NCI-H2081 treated with DMSO at 0.1 percent for 48 hours (cell line): ENCODE results near the gene PIGT.

ENCODE experiments used
- DNase-seq: peaks from one replicate; lab custom pipeline; 2025; lab: John Stamatoyannopoulos, UW

PIGT gene

GRCh38 chr20:45400346-45401031, 15.5 kb upstream of the PIGT start:
- DNase-seq: no peak

DNA sequence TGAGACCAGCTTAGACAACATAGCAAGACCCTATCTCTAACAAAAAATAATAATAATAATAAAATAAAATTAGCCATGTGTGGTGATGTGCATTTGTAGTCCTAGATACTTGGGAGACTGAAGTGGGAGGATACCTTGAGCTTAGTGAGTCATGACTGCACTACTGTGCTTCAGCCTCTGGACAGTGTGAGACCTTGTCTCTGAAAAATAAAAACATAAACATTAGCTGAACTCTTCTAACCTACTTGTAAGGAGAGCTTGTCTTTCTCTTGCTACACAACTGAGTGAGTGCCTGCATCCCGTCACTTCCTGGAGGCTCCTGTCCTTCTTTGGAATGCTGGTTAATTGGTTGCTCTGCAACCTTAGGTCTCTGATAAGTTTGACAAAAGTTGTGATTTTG, 13.0 kb upstream of the PIGT start:
- no peak for DNase-seq

- no peak for DNase-seq
Observed at GRCh38 chr20:45404438-45404837, 11.5 kb upstream of the PIGT start.

DNA sequence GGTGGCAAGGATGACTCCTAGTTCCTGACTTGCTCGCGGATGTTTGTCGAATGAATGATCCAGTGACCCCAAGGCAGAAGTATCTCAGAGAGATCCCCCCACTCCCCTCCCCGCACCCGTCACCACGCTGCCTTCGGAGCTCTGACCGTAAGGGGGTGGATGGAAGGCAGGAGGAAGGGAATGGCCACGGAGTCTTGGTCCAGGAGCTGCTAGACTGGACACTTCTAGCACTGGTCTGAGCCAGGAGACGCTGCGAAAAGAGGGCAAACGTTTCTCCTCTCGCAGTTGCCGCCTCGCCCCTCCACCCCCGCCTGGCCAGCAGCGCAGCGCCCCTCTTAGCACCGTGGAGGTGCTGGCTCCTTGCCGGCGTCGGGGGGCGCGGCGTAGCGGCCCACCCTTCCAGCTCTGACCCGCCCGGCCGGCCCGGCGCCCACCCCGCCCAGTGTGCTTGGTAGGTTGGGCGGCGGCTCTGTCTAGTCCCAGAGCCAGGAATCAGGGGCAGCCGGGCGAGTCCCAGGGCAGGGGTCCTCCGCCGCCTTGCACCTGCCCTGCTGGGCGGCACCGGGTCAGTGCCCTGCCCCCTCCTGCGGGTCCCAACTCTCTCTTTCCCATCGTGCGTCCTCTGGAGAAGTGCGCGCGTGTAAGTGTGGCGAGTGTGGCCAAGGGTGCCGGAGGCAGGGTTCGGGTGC, 10.2 kb upstream of the PIGT start:
- no peak for DNase-seq

GRCh38 chr20:45406260-45407066, 9.5 kb upstream of the PIGT start:
- DNase-seq: no peak

- DNase-seq: no peak
Observed at GRCh38 chr20:45407067-45407745, 8.7 kb upstream of the PIGT start.

GRCh38 chr20:45407783-45408645, 7.9 kb upstream of the PIGT start, which contains the start of gene DBNDD2:
TSS of gene DBNDD2 (plus strand) at chr20:45408289. CDS start at chr20:45408468, 179 bp downstream.
- DNase-seq: no peak

DNA sequence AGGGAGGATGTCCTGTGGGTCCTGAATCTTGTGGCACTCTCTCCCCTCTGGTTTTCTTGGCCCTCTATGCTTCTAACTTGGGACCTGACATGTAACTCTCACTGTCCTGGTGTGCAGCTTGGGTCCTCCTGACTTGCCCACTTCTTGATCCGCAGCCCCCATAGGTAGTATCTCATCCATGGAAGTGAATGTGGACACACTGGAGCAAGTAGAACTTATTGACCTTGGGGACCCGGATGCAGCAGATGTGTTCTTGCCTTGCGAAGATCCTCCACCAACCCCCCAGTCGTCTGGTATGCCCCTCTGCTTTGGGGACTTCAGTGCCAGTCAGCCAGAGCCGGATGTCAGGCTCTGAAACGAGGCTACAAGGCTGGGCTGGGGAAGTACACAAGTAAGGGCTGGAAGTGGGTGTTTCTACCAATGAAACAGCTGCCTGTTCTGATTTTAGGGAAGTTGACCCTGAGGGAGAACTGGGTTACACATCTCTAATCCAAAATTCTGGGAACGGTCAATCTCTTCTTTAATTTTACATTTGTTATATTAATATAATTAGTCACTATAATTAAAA, 7.2 kb upstream of the PIGT start:
- DNase-seq: no peak

DNA sequence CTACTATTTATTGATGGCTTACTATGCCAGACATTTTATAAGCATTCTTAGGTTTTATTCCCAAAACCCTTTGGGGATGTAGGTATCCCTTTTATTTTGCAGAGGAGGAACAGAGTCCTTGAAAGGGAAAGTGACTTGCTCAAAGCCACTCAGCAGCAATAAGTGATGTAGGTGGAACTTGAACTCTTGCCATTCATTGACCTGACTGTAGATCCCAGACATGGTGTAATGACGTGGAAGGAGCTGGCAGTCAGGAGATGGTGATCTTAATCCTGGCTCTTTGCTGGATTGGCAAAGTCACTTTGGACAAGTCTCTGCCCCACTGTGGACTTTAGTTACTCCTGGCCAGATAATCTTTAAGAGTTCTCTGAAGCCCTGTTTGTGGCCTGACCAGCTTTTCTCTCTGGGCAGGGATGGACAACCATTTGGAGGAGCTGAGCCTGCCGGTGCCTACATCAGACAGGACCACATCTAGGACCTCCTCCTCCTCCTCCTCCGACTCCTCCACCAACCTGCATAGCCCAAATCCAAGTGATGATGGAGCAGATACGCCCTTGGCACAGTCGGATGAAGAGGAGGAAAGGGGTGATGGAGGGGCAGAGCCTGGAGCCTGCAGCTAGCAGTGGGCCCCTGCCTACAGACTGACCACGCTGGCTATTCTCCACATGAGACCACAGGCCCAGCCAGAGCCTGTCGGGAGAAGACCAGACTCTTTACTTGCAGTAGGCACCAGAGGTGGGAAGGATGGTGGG, 6.2 kb upstream of the PIGT start:
- no peak for DNase-seq

DNA sequence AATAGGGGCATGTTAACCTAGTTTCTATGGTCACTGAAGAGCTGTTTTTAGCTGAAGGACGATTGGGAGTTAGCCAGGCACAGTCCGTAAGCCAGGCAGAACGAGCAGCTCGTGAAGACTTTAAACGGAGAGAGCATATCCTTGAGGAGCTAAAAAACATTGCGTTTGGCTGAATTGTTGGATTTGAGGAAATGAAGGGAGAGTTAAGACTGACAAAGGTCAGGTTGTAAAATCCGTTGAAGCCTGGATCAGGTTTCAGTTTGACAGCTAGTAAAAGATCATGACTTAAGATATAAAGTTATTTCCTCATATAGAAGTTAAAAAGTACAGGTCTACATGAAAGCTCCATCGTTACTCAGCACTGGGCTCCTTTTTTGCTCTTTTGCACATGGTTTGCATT, 5.1 kb upstream of the PIGT start:
- no peak for DNase-seq

DNA sequence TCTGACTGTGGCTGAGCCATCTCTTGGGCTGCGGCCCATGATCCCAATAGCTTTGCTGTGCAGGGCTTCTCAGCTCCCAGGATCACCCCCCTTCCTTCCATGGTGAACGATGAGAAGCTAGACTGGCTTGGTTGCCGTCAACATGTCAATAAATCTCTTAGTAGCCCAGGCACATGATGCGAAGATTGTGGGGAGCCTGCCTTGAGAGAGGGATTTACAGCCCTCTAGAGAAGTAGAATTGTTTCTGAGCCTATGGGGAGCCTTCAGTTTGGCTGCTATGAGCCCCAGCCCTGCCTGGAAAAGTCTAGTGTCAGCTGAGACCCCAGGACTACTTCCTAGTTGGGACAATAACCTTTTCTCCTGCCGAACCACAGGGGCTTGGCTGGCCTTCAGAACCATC, 3.3 kb upstream of the PIGT start:
- no peak for DNase-seq

GRCh38 chr20:45413479-45413878, 2.5 kb upstream of the PIGT start:
- no peak for DNase-seq

DNA sequence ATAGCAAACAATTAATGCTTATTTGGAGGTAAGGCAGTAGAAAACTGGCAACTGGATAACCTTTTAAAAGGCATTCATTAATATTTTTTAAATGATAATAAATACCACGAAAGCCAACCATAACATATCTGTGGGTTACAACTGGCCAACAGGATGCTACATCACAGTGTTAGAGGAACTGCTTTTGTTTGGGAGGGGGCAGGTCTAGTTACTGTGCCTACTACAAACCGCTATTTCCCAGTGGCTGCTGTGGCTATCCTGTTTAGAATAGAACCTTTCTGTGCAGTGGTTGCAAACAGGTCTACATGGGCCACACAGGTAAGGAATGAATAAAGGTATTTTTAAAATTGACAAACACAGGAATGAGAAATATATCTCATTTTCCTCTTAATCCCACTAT, 976 bp downstream of the PIGT start:
- no peak for DNase-seq

- peak; percentile 98 for DNase-seq
Observed at GRCh38 chr20:45419188-45420091, 3.5 kb downstream of the PIGT start.

DNA sequence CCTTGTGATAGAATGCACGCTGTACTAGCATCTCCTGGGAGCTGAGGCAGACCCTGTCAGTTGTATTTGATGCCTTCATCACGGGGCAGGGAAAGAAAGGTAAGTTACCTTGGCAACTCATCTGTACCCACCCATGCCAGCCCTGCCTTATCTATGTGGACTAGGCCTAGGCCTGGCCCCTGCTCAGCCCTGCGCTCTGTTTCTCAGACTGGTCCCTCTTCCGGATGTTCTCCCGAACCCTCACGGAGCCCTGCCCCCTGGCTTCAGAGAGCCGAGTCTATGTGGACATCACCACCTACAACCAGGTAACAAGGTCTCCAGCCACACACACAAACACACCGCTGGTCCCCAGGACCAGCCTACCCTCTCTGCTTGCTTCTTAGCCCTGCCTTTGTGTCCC, 4.2 kb downstream of the PIGT start:
- no peak for DNase-seq

GRCh38 chr20:45423700-45424099, 7.8 kb downstream of the PIGT start:
- no peak for DNase-seq

DNA sequence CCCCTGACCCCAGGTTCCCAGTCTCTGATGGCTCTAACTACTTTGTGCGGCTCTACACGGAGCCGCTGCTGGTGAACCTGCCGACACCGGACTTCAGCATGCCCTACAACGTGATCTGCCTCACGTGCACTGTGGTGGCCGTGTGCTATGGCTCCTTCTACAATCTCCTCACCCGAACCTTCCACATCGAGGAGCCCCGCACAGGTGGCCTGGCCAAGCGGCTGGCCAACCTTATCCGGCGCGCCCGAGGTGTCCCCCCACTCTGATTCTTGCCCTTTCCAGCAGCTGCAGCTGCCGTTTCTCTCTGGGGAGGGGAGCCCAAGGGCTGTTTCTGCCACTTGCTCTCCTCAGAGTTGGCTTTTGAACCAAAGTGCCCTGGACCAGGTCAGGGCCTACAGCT, 9.6 kb downstream of the PIGT start:
- no peak for DNase-seq

GRCh38 chr20:45426320-45427016, 10.5 kb downstream of the PIGT start:
- no peak for DNase-seq
